ENCODE results near the gene RRAGA.
"Not testable (repeated sequence)": the region's sequence is repeated elsewhere in the genome, so short reads cannot be mapped to it uniquely, and the experiment has no call there.

DNA sequence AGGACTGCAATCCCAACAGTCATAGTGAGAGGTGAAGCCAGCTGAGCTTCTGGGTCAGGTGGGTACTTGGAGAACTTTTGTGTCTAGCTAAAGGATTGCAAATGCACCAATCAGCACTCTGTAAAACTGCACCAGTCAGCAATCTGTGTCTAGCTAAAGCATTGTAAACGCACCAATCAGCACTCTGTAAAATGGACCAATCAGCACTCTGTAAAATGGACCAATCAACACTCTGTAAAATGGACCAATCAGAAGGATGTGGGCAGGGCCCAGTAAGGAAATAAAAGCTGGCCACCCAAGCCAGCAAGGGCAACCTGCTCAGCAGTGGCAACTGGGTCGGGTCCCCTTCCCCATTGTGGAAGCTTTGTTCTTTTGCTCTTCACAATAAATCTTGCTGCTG lies 27.6 kb upstream of the RRAGA start:
- TF ChIP-seq, protein P1, sequence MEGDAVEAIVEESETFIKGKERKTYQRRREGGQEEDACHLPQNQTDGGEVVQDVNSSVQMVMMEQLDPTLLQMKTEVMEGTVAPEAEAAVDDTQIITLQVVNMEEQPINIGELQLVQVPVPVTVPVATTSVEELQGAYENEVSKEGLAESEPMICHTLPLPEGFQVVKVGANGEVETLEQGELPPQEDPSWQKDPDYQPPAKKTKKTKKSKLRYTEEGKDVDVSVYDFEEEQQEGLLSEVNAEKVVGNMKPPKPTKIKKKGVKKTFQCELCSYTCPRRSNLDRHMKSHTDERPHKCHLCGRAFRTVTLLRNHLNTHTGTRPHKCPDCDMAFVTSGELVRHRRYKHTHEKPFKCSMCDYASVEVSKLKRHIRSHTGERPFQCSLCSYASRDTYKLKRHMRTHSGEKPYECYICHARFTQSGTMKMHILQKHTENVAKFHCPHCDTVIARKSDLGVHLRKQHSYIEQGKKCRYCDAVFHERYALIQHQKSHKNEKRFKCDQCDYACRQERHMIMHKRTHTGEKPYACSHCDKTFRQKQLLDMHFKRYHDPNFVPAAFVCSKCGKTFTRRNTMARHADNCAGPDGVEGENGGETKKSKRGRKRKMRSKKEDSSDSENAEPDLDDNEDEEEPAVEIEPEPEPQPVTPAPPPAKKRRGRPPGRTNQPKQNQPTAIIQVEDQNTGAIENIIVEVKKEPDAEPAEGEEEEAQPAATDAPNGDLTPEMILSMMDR (IDR thresholded peaks at IDR 0.05), result not testable (repeated sequence)
- TF ChIP-seq POLR2A (IDR thresholded peaks at IDR 0.05), result not testable (repeated sequence)

All from right lobe of liver (tissue), 4 donors.